ENCODE data around the gene SLC25A22. TPM values are rescaled to one million over a fixed set of nuclear protein-coding genes. Genes with fewer than 3 reads are reported as not detected.
A peak's percentile ranks its signal among the peaks of the same experiment; 100 is the strongest.

SLC25A22 gene
- polyA plus RNA-seq, 1 donor = 14.6 TPM

- H3K27ac ChIP-seq (ENCODE audit: low read length) = peak overlapping the region; percentile 89
- H3K4me3 ChIP-seq (ENCODE audit: low read length) = peak overlapping the region; percentile 85
These were observed 35.8 kb upstream of the SLC25A22 start for GRCh38 chr11:833849-834311.

DNA sequence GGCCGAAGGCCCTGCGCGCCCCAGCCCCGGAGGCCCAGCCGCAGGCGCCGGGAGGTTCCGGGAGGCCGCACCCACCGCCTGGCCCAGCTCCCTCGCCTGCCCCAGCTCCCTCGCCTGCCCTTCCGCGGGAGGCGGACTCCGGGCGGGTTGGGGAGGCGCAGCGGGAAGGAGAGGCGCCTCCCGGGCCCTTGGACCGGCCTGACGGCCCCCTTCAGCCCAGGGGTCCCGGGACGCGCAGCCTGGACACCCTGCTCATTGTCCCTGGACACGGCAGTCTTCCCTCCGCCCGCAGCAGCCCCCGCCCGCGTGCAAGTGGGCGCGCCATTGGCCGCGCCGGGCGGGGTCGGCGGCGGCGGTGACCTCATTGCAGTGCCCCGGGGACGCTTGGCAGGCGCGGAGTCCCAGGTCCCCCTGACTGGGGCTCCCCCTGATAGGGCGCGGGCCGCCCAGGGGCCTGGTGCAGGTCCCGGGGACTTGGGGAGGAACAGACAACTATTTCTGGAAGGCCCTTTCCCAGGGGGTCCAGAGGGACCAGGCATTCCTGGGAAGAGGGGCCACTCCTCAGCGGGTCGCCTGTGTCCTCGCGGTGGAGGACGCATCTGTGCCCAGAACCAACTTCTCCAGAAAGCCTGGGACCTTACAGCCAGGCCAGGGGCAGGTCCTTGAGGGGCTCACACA lies 35.2 kb upstream of the SLC25A22 start:
- peaks cover 69% of the 10 kb centered on the region for H3K4me1 ChIP-seq (ENCODE audit: control insufficient read depth, insufficient read depth, low read length)
- peak overlapping the region; percentile 85 for H3K4me3 ChIP-seq (ENCODE audit: low read length)
- peak; percentile 70 to 89 for DNase-seq
- peaks cover 28% of the 10 kb centered on the region for H3K36me3 ChIP-seq (ENCODE audit: control insufficient read depth, insufficient read depth, low read length)
- WGBS (ENCODE audit: insufficient coverage, low lambda C conversion rate) = no CpG with 5 or more reads among the region's 55 CpGs
- H3K27me3 ChIP-seq (ENCODE audit: control insufficient read depth, insufficient read depth, low read length) = peaks cover 41% of the 10 kb centered on the region
- no peaks in the 10 kb centered on the region for H3K9me3 ChIP-seq (ENCODE audit: control insufficient read depth, low read depth, low read length)
- peak overlapping the region; percentile 89 for H3K27ac ChIP-seq (ENCODE audit: low read length)

More at GRCh38 chr11:833849-834311, 35.8 kb upstream of the SLC25A22 start:
- H3K36me3 ChIP-seq (ENCODE audit: control insufficient read depth, insufficient read depth, low read length) = peaks cover 33% of the 10 kb centered on the region
- no CpG with 5 or more reads among the region's 9 CpGs for WGBS (ENCODE audit: insufficient coverage, low lambda C conversion rate)
- DNase-seq = peak; percentile 79 to 87
- peaks cover 34% of the 10 kb centered on the region for H3K27me3 ChIP-seq (ENCODE audit: control insufficient read depth, insufficient read depth, low read length)
- peaks cover 69% of the 10 kb centered on the region for H3K4me1 ChIP-seq (ENCODE audit: control insufficient read depth, insufficient read depth, low read length)
- no peaks in the 10 kb centered on the region for H3K9me3 ChIP-seq (ENCODE audit: control insufficient read depth, low read depth, low read length)

GRCh38 chr11:832529-833113 lies 34.5 kb upstream of the SLC25A22 start, which contains the start of gene CD151:
Gene CD151 (plus strand): TSS chr11:832952. CDS start chr11:836070, 3,118 bp downstream.
- Histone ChIP-seq H3K9me3 (ENCODE audit: control insufficient read depth, low read depth, low read length) (no peaks in the 10 kb centered on the region), H3K4me3 (ENCODE audit: low read length) (peak within 1 kb of the TSS; percentile 85), H3K4me1 (ENCODE audit: control insufficient read depth, insufficient read depth, low read length) (peaks cover 69% of the 10 kb centered on the region), H3K27ac (ENCODE audit: low read length) (peak within 1 kb of the TSS; percentile 89), H3K27me3 (ENCODE audit: control insufficient read depth, insufficient read depth, low read length) (peaks cover 41% of the 10 kb centered on the region), H3K36me3 (ENCODE audit: control insufficient read depth, insufficient read depth, low read length) (peaks cover 22% of the 10 kb centered on the region)
- WGBS (ENCODE audit: insufficient coverage, low lambda C conversion rate) = no CpG with 5 or more reads among the region's 67 CpGs
- DNase-seq = peak in 1 of 2 donors; percentile 73

- Histone ChIP-seq H3K36me3 (ENCODE audit: control insufficient read depth, insufficient read depth, low read length) (peaks cover 17% of the 10 kb centered on the region), H3K9me3 (ENCODE audit: control insufficient read depth, low read depth, low read length) (no peaks in the 10 kb centered on the region), H3K4me1 (ENCODE audit: control insufficient read depth, insufficient read depth, low read length) (peaks cover 69% of the 10 kb centered on the region), H3K27me3 (ENCODE audit: control insufficient read depth, insufficient read depth, low read length) (peaks cover 45% of the 10 kb centered on the region), H3K4me3 (ENCODE audit: low read length) (peak overlapping the region; percentile 52), H3K27ac (ENCODE audit: low read length) (peak overlapping the region; percentile 39)
- no CpG with 5 or more reads among the region's 23 CpGs for WGBS (ENCODE audit: insufficient coverage, low lambda C conversion rate)
- DNase-seq = no peak
These were observed 34.0 kb upstream of the SLC25A22 start for GRCh38 chr11:831961-832528.

DNA sequence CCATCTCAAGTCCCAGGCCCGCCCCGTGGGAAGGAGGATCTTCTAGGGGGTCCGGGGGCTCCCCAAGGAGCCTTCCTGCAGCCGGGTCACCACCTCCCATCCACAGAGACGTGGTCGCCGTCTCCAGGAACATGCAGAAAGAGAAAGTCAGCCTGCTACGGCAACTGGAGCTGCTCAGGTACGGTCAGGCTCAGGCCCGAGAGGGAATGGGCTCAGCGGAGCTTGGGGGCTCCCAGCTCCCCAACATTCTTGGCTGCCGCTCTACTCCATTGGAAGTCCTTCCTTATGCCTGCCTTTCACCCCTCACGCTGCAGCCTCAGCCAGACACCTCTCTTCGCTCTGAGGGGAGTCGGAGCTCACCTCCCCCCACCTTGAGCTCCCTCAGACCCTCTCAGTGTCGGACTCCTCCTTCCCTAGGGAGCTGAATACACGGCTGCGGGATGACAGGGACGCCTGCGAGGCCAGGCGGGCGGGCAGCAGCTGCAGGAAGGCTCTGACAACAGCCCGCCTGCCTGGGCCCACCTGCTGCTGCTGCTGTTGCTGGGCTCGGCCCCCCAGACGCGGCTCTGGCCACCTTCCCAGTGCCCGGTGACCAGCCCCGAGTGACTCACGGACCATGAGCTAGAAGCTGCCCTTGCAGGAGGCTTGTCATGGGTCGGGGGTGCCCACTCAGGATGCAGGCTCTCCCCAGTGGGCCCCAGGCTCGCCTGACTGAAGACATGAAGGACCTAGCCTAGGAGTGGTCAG lies 33.2 kb upstream of the SLC25A22 start:
- no peak for DNase-seq
- Histone ChIP-seq H3K27ac (ENCODE audit: low read length) (no peak overlapping the region), H3K4me1 (ENCODE audit: control insufficient read depth, insufficient read depth, low read length) (peaks cover 65% of the 10 kb centered on the region), H3K27me3 (ENCODE audit: control insufficient read depth, insufficient read depth, low read length) (peaks cover 49% of the 10 kb centered on the region), H3K9me3 (ENCODE audit: control insufficient read depth, low read depth, low read length) (no peaks in the 10 kb centered on the region), H3K36me3 (ENCODE audit: control insufficient read depth, insufficient read depth, low read length) (peaks cover 9% of the 10 kb centered on the region), H3K4me3 (ENCODE audit: low read length) (no peak overlapping the region)
- WGBS (ENCODE audit: insufficient coverage, low lambda C conversion rate) = no CpG with 5 or more reads among the region's 31 CpGs

DNA sequence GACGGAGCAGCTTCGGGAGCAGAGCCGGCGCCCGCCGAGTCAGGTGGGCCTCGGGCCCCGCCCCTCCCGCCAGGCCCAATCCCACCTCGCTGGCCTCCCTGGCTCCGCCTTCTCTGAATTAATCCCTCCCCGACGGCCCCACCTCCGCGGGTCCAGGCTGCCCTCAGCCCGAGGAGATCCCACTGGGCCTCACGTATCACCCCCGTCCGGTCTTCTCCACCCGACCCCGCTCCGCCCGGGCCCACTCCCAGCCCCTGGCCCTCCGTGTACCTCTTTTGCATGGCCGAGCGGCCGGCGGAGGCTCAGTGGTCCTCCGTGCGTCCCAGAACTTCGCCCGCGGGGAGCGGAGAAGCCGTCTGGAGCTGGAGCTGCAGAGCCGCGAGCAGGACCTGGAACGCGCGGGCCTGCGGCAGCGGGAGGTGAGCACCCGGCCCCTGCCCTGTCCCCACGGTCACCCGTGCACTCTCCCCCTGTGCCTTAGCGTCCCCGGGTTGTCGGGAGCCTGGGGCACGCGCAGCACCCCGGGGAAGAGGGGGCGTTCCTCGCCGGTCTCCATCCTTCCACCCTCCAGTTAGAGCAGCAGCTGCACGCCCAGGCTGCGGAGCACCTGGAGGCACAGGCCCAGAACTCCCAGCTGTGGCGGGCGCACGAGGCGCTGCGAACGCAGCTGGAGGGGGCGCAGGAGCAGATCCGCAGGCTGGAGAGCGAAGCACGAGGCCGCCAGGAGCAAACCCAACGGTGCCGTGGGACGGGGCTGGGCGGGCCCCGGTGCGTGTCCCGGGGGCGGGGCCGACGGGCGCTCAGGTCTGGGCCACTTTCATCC lies 32.4 kb upstream of the SLC25A22 start:
- H3K4me3 ChIP-seq (ENCODE audit: low read length) = peak overlapping the region; percentile 45
- peak; percentile 79 to 86 for DNase-seq
- no peak overlapping the region for H3K27ac ChIP-seq (ENCODE audit: low read length)
- H3K27me3 ChIP-seq (ENCODE audit: control insufficient read depth, insufficient read depth, low read length) = peaks cover 54% of the 10 kb centered on the region
- H3K4me1 ChIP-seq (ENCODE audit: control insufficient read depth, insufficient read depth, low read length) = peaks cover 68% of the 10 kb centered on the region
- peaks cover 3% of the 10 kb centered on the region for H3K36me3 ChIP-seq (ENCODE audit: control insufficient read depth, insufficient read depth, low read length)
- H3K9me3 ChIP-seq (ENCODE audit: control insufficient read depth, low read depth, low read length) = no peaks in the 10 kb centered on the region
- WGBS (ENCODE audit: insufficient coverage, low lambda C conversion rate) = no CpG with 5 or more reads among the region's 78 CpGs

GRCh38 chr11:829847-830294 lies 31.8 kb upstream of the SLC25A22 start:
- Histone ChIP-seq H3K27me3 (ENCODE audit: control insufficient read depth, insufficient read depth, low read length) (peaks cover 55% of the 10 kb centered on the region), H3K36me3 (ENCODE audit: control insufficient read depth, insufficient read depth, low read length) (peaks cover 7% of the 10 kb centered on the region), H3K9me3 (ENCODE audit: control insufficient read depth, low read depth, low read length) (no peaks in the 10 kb centered on the region), H3K27ac (ENCODE audit: low read length) (no peak overlapping the region), H3K4me1 (ENCODE audit: control insufficient read depth, insufficient read depth, low read length) (peaks cover 70% of the 10 kb centered on the region), H3K4me3 (ENCODE audit: low read length) (peak overlapping the region; percentile 45)
- WGBS (ENCODE audit: insufficient coverage, low lambda C conversion rate) = no CpG with 5 or more reads among the region's 39 CpGs
- no peak for DNase-seq

DNA sequence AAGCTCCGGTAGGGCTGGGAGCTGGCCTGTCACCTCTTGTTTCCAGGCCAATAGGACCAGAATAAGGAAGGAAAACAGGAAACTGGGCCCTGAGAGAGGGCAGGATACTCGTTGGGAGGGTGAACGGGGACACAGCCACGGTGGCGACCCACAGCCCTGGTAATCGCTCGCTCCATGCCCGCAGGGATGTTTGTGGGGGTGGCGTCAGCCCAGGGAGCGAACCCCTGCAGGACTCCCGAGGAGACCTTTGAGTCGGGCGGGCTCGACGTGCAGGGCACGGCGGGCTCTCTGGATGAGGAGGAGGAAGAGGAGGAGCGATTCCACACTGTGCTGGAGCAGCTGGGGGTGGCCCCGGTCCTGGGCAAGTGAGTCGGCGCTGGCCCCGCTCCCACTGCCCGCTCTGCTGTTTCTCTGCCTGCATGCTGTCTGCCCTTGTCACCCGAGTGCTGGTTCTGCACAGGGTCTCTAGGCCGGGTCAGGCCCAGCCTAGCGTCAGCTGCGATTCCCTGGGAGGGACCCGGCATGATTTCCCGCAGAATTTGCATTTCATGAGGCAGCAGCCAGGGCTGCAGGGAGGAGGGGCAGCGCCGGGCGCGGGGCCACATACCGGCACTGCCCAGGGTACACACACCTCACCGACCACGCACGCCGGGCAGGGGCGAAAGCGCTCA lies 31.2 kb upstream of the SLC25A22 start:
- peak overlapping the region; percentile 98 for H3K27ac ChIP-seq (ENCODE audit: low read length)
- peaks cover 55% of the 10 kb centered on the region for H3K27me3 ChIP-seq (ENCODE audit: control insufficient read depth, insufficient read depth, low read length)
- H3K36me3 ChIP-seq (ENCODE audit: control insufficient read depth, insufficient read depth, low read length) = peaks cover 9% of the 10 kb centered on the region
- peaks cover 66% of the 10 kb centered on the region for H3K4me1 ChIP-seq (ENCODE audit: control insufficient read depth, insufficient read depth, low read length)
- peak in 1 of 2 donors; percentile 64 for DNase-seq
- peak overlapping the region; percentile 45 for H3K4me3 ChIP-seq (ENCODE audit: low read length)
- H3K9me3 ChIP-seq (ENCODE audit: control insufficient read depth, low read depth, low read length) = no peaks in the 10 kb centered on the region
- WGBS (ENCODE audit: insufficient coverage, low lambda C conversion rate) = no CpG with 5 or more reads among the region's 40 CpGs

DNA sequence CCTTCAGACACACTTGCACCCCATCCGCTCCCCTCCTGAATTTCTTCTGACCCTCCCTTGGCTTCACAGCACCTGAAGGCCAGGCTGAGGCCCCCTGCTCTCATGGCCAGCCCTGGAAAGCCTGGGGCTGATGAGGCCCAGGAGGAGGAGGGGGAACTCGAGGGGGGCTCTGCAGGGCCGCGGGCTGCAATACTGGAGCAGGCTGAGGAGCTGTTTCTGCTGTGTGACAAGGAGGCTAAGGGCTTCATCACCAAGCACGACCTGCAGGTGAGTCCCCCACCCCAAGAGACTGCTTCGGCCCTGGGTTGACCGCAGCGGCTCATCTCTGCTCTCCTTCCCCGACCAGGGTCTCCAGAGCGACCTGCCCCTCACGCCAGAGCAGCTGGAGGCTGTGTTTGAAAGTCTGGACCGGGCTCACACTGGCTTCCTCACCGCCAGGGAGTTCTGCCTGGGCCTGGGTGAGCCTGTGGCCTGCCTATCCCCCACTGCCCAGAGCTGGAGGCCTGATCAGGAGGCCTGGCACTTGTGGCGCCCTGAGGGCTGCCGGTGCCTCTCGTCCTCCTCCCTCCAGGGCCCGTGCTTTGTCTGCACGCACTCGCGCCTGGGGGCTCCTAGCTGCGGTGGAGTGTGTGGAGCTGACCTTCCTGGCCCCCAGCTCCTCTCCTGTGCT lies 30.6 kb upstream of the SLC25A22 start:
- peak overlapping the region; percentile 98 for H3K27ac ChIP-seq (ENCODE audit: low read length)
- no peak for DNase-seq
- H3K4me1 ChIP-seq (ENCODE audit: control insufficient read depth, insufficient read depth, low read length) = peaks cover 68% of the 10 kb centered on the region
- H3K4me3 ChIP-seq (ENCODE audit: low read length) = no peak overlapping the region
- no CpG with 5 or more reads among the region's 21 CpGs for WGBS (ENCODE audit: insufficient coverage, low lambda C conversion rate)
- peaks cover 55% of the 10 kb centered on the region for H3K27me3 ChIP-seq (ENCODE audit: control insufficient read depth, insufficient read depth, low read length)
- no peaks in the 10 kb centered on the region for H3K9me3 ChIP-seq (ENCODE audit: control insufficient read depth, low read depth, low read length)
- H3K36me3 ChIP-seq (ENCODE audit: control insufficient read depth, insufficient read depth, low read length) = peaks cover 15% of the 10 kb centered on the region
